ENCODE data around the gene SFT2D1.

DNA sequence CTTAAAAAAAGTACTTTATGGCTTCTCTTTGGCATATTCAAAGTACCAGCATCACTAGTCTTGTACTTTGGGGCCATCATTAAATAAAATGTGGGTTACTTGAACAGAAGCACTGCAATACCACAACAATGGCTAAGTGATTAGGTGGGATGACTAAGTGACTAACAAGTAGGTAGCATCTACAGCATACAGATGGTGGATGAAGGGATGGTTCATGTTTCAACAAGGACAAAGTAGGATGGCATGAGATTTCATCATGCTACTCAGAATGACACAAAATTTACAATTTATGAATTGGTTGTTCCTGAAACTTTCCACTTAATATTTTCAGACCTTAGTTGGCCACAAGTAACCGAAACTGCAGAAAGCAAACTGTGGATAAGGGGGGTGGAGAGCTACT lies 32.7 kb upstream of the SFT2D1 start:
- TF ChIP-seq EZH2 (optimal IDR thresholded peaks at IDR 0.05; ENCODE audit: low read depth, low read length), result no peak
- TF ChIP-seq, protein P1, sequence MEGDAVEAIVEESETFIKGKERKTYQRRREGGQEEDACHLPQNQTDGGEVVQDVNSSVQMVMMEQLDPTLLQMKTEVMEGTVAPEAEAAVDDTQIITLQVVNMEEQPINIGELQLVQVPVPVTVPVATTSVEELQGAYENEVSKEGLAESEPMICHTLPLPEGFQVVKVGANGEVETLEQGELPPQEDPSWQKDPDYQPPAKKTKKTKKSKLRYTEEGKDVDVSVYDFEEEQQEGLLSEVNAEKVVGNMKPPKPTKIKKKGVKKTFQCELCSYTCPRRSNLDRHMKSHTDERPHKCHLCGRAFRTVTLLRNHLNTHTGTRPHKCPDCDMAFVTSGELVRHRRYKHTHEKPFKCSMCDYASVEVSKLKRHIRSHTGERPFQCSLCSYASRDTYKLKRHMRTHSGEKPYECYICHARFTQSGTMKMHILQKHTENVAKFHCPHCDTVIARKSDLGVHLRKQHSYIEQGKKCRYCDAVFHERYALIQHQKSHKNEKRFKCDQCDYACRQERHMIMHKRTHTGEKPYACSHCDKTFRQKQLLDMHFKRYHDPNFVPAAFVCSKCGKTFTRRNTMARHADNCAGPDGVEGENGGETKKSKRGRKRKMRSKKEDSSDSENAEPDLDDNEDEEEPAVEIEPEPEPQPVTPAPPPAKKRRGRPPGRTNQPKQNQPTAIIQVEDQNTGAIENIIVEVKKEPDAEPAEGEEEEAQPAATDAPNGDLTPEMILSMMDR (IDR thresholded peaks at IDR 0.05; ENCODE audit: low read length), result no peak
- no peak for TF ChIP-seq EZH2phosphoT487 (IDR thresholded peaks at IDR 0.05; ENCODE audit: low read length)
